Measurements from ENCODE around the gene PKHD1. TPM values are rescaled to one million over a fixed set of nuclear protein-coding genes. Genes with fewer than 3 reads are reported as not detected.

Gene PKHD1
- total and polyA plus RNA-seq, 2 experiments from 2014 or later: 0.47 to 3.3 TPM

DNA sequence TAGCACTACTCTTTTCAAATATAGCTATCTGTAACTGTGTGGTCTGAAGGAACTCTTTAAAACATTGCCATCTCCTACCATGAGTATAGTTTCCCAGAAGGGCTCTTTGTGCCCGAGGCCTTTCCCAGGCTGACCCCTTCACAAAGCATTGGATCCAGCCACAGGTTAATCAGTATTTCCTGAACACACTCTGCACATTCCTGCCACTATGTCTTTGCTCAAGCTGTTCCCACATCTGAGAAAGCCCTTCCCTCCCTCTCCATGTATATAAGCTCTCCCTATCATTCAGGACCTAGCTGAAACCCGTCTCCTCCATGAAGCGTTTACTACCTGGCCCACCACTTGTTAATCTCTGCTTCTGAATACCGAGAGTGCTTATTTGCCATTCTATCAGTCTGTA, 47.8 kb upstream of the PKHD1 start:
- Histone ChIP-seq H3K9me3 (ENCODE audit: low read depth) (no peaks in the 10 kb centered on the region), H3K9me2 (replicated peaks; ENCODE audit: insufficient read depth) (no peaks in the 10 kb centered on the region), H3K79me2 (no peaks in the 10 kb centered on the region), H2AFZ (no peak overlapping the region), H3K36me3 (replicated peaks; ENCODE audit: insufficient read depth, low read depth) (no peaks in the 10 kb centered on the region), H3K27me3 (no peaks in the 10 kb centered on the region), H3K27ac (no peak overlapping the region), H4K20me1 (ENCODE audit: insufficient read depth, poor library complexity, severe bottlenecking) (no peaks in the 10 kb centered on the region), H3K4me1 (ENCODE audit: insufficient read depth) (no peaks in the 10 kb centered on the region), H3K4me2 (no peak overlapping the region), H3K4me3 (no peak overlapping the region)
- 79% methylated on average over 4 of the region's 4 CpGs for WGBS (ENCODE audit: low lambda C conversion rate, missing lambda C conversion rate)
- TF ChIP-seq, protein P1, sequence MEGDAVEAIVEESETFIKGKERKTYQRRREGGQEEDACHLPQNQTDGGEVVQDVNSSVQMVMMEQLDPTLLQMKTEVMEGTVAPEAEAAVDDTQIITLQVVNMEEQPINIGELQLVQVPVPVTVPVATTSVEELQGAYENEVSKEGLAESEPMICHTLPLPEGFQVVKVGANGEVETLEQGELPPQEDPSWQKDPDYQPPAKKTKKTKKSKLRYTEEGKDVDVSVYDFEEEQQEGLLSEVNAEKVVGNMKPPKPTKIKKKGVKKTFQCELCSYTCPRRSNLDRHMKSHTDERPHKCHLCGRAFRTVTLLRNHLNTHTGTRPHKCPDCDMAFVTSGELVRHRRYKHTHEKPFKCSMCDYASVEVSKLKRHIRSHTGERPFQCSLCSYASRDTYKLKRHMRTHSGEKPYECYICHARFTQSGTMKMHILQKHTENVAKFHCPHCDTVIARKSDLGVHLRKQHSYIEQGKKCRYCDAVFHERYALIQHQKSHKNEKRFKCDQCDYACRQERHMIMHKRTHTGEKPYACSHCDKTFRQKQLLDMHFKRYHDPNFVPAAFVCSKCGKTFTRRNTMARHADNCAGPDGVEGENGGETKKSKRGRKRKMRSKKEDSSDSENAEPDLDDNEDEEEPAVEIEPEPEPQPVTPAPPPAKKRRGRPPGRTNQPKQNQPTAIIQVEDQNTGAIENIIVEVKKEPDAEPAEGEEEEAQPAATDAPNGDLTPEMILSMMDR (IDR thresholded peaks at IDR 0.05; ENCODE audit: poor library complexity): no peak
- TF ChIP-seq EZH2phosphoT487 (IDR thresholded peaks at IDR 0.05; ENCODE audit: low read depth, severe bottlenecking, unreplicated experiment) (no peak), EZH2 (IDR thresholded peaks at IDR 0.05; ENCODE audit: borderline replicate concordance) (no peak)
- no peak for DNase-seq (ENCODE audit: low spot score)

DNA sequence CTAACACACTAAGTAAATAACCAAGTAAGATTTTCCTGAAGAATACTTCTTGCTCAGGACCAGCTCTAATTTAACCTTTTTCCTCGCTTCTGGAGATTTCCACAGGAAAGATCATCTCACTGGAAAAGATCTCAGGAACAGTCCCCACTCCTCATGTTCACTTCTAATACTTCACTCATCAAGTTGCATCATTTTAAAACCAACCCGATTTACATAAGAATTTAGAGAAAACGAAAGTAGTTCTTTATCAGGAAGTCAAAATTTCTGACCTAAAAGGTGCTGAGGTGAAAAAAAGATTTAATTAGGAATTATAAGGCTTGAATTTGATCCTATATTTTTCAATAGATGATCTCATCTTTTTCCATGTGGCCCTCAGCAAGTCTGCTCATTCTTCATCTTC, 46.6 kb upstream of the PKHD1 start:
- 95% methylated on average over 3 of the region's 3 CpGs for WGBS (ENCODE audit: low lambda C conversion rate, missing lambda C conversion rate)
- DNase-seq (ENCODE audit: low spot score): no peak

DNA sequence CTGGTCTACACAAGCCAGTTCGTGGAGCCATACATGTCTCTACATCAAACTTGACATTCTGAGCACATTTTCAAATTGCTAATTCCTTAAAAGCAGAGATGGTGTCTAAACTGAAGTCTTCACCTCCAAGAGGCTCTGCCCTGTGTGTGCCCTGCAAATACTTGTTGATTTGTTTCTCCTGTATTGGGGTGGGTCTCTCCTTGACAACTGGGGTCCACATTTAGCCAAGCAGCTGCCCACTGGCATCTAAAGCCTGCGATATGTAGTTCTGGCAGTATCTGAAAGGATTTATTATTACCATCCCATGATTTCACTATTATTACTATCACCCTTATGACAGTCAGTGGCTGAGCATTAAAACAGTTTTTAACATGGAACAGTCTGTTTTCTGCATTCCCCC, 45.9 kb upstream of the PKHD1 start:
- H3K4me1 ChIP-seq (ENCODE audit: insufficient read depth): no peaks in the 10 kb centered on the region
- WGBS (ENCODE audit: low lambda C conversion rate, missing lambda C conversion rate): 62% methylated on average over 2 of the region's 2 CpGs
- H3K36me3 ChIP-seq (replicated peaks; ENCODE audit: insufficient read depth, low read depth): no peaks in the 10 kb centered on the region
- no peaks in the 10 kb centered on the region for H4K20me1 ChIP-seq (ENCODE audit: insufficient read depth, poor library complexity, severe bottlenecking)
- no peak for TF ChIP-seq EZH2phosphoT487 (IDR thresholded peaks at IDR 0.05; ENCODE audit: low read depth, severe bottlenecking, unreplicated experiment)
- TF ChIP-seq EZH2 (IDR thresholded peaks at IDR 0.05; ENCODE audit: borderline replicate concordance): no peak
- TF ChIP-seq, protein P1 (IDR thresholded peaks at IDR 0.05; ENCODE audit: poor library complexity): no peak
- no peaks in the 10 kb centered on the region for H3K79me2 ChIP-seq
- no peak for DNase-seq (ENCODE audit: low spot score)
- no peak overlapping the region for H2AFZ ChIP-seq
- no peak overlapping the region for H3K27ac ChIP-seq
- no peak overlapping the region for H3K4me3 ChIP-seq
- H3K9me2 ChIP-seq (replicated peaks; ENCODE audit: insufficient read depth): no peaks in the 10 kb centered on the region
- no peaks in the 10 kb centered on the region for H3K9me3 ChIP-seq (ENCODE audit: low read depth)
- H3K27me3 ChIP-seq: no peaks in the 10 kb centered on the region
- H3K4me2 ChIP-seq: no peak overlapping the region

More for the DNA sequence above, 46.6 kb upstream of the PKHD1 start:
- no peaks in the 10 kb centered on the region for H3K27me3 ChIP-seq
- no peaks in the 10 kb centered on the region for H3K9me3 ChIP-seq (ENCODE audit: low read depth)
- H4K20me1 ChIP-seq (ENCODE audit: insufficient read depth, poor library complexity, severe bottlenecking): no peaks in the 10 kb centered on the region
- no peaks in the 10 kb centered on the region for H3K79me2 ChIP-seq
- H3K36me3 ChIP-seq (replicated peaks; ENCODE audit: insufficient read depth, low read depth): no peaks in the 10 kb centered on the region
- no peak overlapping the region for H3K27ac ChIP-seq
- no peaks in the 10 kb centered on the region for H3K9me2 ChIP-seq (replicated peaks; ENCODE audit: insufficient read depth)
- no peak for TF ChIP-seq EZH2 (IDR thresholded peaks at IDR 0.05; ENCODE audit: borderline replicate concordance)
- TF ChIP-seq EZH2phosphoT487 (IDR thresholded peaks at IDR 0.05; ENCODE audit: low read depth, severe bottlenecking, unreplicated experiment): no peak
- TF ChIP-seq, protein P1 (IDR thresholded peaks at IDR 0.05; ENCODE audit: poor library complexity): no peak
- no peaks in the 10 kb centered on the region for H3K4me1 ChIP-seq (ENCODE audit: insufficient read depth)
- H2AFZ ChIP-seq: no peak overlapping the region
- H3K4me2 ChIP-seq: no peak overlapping the region
- no peak overlapping the region for H3K4me3 ChIP-seq

DNA sequence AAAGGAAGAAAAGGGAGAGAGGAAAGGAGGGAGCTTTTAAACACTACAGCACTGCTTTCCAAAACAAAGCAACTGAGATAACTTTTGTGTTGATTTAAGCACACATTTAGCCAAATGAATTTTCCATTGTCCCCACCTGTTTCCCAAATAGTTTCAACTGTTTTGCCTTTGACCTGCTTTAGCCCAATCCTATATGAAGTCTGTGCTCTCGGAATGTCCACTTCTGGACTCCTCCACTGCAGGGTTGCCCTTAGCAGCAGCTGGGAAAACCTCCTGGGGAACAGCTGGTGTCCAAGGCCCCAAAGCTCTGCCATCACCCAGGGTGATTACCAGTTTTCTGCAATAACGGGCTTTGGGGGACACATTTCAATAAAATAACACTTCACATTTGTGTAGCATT, 44.9 kb upstream of the PKHD1 start:
- Histone ChIP-seq H3K27me3 (no peaks in the 10 kb centered on the region), H3K4me2 (no peak overlapping the region), H3K4me1 (ENCODE audit: insufficient read depth) (no peaks in the 10 kb centered on the region), H3K9me2 (replicated peaks; ENCODE audit: insufficient read depth) (no peaks in the 10 kb centered on the region), H2AFZ (no peak overlapping the region), H3K4me3 (no peak overlapping the region), H3K27ac (no peak overlapping the region), H3K79me2 (no peaks in the 10 kb centered on the region), H3K36me3 (replicated peaks; ENCODE audit: insufficient read depth, low read depth) (no peaks in the 10 kb centered on the region), H3K9me3 (ENCODE audit: low read depth) (no peaks in the 10 kb centered on the region), H4K20me1 (ENCODE audit: insufficient read depth, poor library complexity, severe bottlenecking) (no peaks in the 10 kb centered on the region)
- 93% methylated on average over 2 of the region's 2 CpGs for WGBS (ENCODE audit: low lambda C conversion rate, missing lambda C conversion rate)
- TF ChIP-seq EZH2phosphoT487 (IDR thresholded peaks at IDR 0.05; ENCODE audit: low read depth, severe bottlenecking, unreplicated experiment) (no peak), EZH2 (IDR thresholded peaks at IDR 0.05; ENCODE audit: borderline replicate concordance) (no peak)
- TF ChIP-seq, protein P1 (IDR thresholded peaks at IDR 0.05; ENCODE audit: poor library complexity): no peak
- DNase-seq (ENCODE audit: low spot score): no peak

Data from hepatocyte (in vitro differentiated cells).